Retinal pigment epithelial cell (primary cell): ENCODE measurements around the gene PLVAP.

Source experiments
- DNase-seq: peaks from one replicate; pipeline ENCODE4 v3.0.0-alpha.2; 2010; ENCODE audit warnings: low read depth
- H3K4me3 ChIP-seq: 2 replicates; pipeline ENCODE4 v1.5.1; 2011; ENCODE audit warnings: mild to moderate bottlenecking, low read length, control low read depth, moderate library complexity
- TF ChIP-seq, protein P1 (sequence below): conservative IDR thresholded peaks from 2 replicates; pipeline ENCODE4 v1.5.1; 2011; ENCODE audit warnings: low read depth, low read length, control low read depth, inconsistent platforms

PLVAP gene

DNA sequence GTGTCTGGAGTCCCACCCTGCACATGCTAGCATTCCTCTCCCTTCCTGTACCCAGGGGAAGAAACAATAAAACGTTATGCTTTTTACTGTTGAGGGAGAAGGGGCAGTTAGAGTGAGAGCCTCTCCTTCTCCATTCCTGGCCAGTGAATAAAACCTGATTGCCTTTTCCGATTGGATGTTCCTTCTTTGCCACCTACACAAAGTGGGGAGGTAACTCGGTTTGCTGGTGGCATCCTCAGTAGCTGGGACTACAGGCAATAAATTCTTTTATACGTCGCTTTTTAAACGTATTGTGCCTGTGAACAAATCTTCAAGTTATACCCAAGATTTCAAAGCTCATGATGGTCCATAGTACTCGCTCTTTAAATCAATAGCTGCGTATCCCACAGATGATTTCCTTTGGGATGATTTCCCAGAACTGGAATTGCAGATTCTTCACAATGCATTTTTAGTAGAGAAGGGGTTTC lies 42.0 kb upstream of the PLVAP start:
- DNase-seq: no peak
- TF ChIP-seq, protein P1, sequence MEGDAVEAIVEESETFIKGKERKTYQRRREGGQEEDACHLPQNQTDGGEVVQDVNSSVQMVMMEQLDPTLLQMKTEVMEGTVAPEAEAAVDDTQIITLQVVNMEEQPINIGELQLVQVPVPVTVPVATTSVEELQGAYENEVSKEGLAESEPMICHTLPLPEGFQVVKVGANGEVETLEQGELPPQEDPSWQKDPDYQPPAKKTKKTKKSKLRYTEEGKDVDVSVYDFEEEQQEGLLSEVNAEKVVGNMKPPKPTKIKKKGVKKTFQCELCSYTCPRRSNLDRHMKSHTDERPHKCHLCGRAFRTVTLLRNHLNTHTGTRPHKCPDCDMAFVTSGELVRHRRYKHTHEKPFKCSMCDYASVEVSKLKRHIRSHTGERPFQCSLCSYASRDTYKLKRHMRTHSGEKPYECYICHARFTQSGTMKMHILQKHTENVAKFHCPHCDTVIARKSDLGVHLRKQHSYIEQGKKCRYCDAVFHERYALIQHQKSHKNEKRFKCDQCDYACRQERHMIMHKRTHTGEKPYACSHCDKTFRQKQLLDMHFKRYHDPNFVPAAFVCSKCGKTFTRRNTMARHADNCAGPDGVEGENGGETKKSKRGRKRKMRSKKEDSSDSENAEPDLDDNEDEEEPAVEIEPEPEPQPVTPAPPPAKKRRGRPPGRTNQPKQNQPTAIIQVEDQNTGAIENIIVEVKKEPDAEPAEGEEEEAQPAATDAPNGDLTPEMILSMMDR: no peak

DNA sequence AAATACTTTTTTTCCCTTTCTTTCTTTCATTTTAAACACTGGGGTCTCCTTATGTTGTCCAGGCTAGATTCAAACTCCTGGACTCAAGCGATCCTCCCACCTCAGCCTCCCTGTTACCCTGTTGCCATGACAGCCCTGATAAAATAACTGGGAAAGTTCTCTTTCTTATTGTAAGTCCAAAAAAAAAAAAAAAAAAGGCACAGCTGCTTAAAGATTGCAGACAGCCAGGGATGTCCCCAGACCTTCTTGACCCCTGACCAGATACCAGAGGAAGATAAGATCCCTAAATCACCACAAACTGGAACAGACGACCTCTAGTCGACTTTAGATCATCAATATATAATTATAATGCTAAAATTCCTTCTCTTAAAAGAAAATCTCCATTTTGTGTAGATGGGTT lies 41.6 kb upstream of the PLVAP start:
- no peak overlapping the region for H3K4me3 ChIP-seq
- no peak for DNase-seq
- TF ChIP-seq, protein P1: no peak

More for the DNA sequence above, 42.0 kb upstream of the PLVAP start:
- peak overlapping the region; percentile 53 for H3K4me3 ChIP-seq

DNA sequence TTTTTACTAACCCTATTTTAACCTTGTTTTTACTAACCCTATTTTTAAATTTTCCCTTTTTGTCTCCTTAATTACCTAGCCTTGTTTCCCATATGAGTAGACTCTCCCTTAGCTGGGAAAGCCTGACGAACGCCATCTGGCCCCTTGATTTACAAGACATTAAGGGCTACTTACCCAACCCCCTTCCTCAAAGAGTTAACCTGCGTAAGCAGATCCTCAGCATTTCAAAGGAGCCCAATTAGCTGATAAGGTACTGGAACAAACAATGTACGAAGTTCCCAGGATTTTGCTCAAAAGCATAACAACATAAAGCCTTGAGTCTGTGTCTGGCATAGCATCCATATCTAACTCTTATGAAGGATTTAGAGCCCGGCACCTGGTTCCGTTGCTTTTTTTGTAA lies 38.0 kb upstream of the PLVAP start:
- TF ChIP-seq, protein P1: no peak
- no peak for DNase-seq
- H3K4me3 ChIP-seq: no peak overlapping the region

DNA sequence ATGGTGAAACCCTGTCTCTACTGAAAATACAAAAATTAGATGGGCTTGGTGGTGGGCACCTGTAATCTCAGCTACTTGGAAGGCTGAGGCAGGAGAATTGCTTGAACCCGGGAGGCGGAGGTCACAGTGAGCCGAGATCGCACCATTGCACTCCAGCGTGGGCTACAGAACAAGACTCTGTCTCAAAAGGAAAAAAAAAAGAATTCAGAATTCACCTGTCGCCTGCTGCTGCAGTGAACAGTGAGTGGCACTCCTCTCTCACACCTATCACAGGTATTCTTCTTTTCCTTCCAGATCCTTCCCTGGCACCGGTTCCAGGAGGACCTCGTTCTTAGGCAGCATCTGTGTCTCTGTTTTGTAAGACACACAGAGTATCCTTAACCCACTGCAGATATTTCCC lies 37.0 kb upstream of the PLVAP start:
- DNase-seq: no peak
- TF ChIP-seq, protein P1: no peak

DNA sequence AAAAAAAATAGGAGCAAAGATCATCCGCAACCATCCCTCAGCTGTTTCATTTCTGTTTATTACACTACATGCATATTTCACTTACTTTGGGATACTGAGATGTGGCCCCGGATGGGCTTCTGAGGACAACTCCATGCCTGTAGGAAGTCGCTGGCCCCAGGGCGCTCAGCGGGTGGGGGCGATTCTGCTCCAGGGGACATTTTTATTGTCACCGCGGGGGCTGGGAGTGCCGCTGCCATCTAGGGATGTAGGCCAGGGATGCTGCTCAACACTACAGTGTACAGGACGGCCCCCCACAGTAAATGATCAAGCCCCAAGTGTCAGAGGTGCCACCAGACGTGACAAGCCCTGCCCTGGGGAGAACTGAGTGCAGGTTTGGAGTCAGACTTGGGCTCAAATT lies 34.7 kb upstream of the PLVAP start:
- no peak overlapping the region for H3K4me3 ChIP-seq
- TF ChIP-seq, protein P1: no peak
- no peak for DNase-seq

More for the DNA sequence above, 37.0 kb upstream of the PLVAP start:
- H3K4me3 ChIP-seq: no peak overlapping the region

DNA sequence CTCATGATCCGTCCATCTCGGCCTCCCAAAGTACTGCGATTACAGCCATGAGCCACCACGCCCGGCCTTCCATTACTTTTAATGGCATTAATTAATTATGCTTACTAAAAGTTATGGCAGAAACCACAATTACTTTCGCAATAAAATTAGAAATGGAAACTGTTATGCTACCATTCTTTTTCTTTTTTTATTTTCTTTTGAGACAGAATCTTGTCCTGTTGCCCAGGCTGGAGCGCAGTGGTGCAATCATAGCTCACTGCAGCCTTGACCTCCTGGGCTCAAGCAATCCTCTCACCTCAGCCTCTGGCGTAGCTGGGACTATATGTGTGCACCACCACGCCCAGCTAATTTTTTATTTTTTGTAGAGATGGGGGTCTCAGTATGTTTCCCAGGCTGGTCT lies 32.8 kb upstream of the PLVAP start:
- no peak for DNase-seq
- H3K4me3 ChIP-seq: no peak overlapping the region

DNA sequence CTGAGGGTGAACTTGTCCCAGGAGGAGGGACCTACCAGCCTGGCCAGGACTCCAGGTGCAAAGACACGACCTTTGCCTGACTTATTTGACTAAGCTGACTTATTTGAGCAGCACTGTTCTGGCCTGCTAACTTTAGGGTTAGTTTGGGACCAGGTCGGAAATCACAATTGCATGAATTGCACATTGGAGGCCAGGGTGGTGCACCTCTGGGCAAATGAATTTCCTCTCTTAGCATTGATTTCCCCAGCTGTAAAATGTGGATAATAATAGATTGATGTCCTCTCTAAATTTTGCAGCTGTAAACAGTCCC lies 29.7 kb upstream of the PLVAP start:
- H3K4me3 ChIP-seq: no peak overlapping the region
- DNase-seq: no peak
- TF ChIP-seq, protein P1: no peak

More for the DNA sequence above, 32.8 kb upstream of the PLVAP start:
- TF ChIP-seq, protein P1: no peak
